ENCODE data around the gene NANP.
"Not testable (repeated sequence)": the region's sequence is repeated elsewhere in the genome, so short reads cannot be mapped to it uniquely, and the experiment has no call there.

The NANP gene

GRCh38 chr20:25637247-25637646, 13.4 kb upstream of the NANP start:
- H3K79me2 ChIP-seq (ENCODE audit: insufficient read depth, low read depth), result no peaks in the 10 kb centered on the region
- H3K36me3 ChIP-seq (ENCODE audit: insufficient read depth), result no peaks in the 10 kb centered on the region
- H3K4me3 ChIP-seq (IDR thresholded peaks at IDR 0.05; ENCODE audit: insufficient read depth, low read depth, low read length), result no peak overlapping the region
- no peak overlapping the region for H3K27ac ChIP-seq
- H3K4me1 ChIP-seq (ENCODE audit: low read depth, poor library complexity, severe bottlenecking), result no peaks in the 10 kb centered on the region
- H3K27me3 ChIP-seq (ENCODE audit: insufficient read depth, low read depth), result no peaks in the 10 kb centered on the region
- no peak overlapping the region for H3K9ac ChIP-seq
- no peak for TF ChIP-seq CTCF (conservative IDR thresholded peaks at IDR 0.05; ENCODE audit: low read depth, low read length)
- no peak overlapping the region for H3K4me2 ChIP-seq
- no peaks in the 10 kb centered on the region for H4K20me1 ChIP-seq (ENCODE audit: insufficient read depth)
- H2AFZ ChIP-seq (ENCODE audit: low read depth), result no peak overlapping the region

GRCh38 chr20:25632940-25633790, 9.4 kb upstream of the NANP start:
- H2AFZ ChIP-seq (ENCODE audit: low read depth), result no peak overlapping the region
- no peaks in the 10 kb centered on the region for H3K27me3 ChIP-seq (ENCODE audit: insufficient read depth, low read depth)
- H3K27ac ChIP-seq, result no peak overlapping the region
- H3K4me1 ChIP-seq (ENCODE audit: low read depth, poor library complexity, severe bottlenecking), result no peaks in the 10 kb centered on the region
- no peak overlapping the region for H3K4me3 ChIP-seq (IDR thresholded peaks at IDR 0.05; ENCODE audit: insufficient read depth, low read depth, low read length)
- no peak overlapping the region for H3K4me2 ChIP-seq
- H3K36me3 ChIP-seq (ENCODE audit: insufficient read depth), result no peaks in the 10 kb centered on the region
- no peak overlapping the region for H3K9ac ChIP-seq
- no peak for TF ChIP-seq CTCF (conservative IDR thresholded peaks at IDR 0.05; ENCODE audit: low read depth, low read length)
- no peaks in the 10 kb centered on the region for H3K79me2 ChIP-seq (ENCODE audit: insufficient read depth, low read depth)
- no peaks in the 10 kb centered on the region for H4K20me1 ChIP-seq (ENCODE audit: insufficient read depth)

- H3K27ac ChIP-seq; H4K20me1 ChIP-seq (ENCODE audit: insufficient read depth); H3K27me3 ChIP-seq (ENCODE audit: insufficient read depth, low read depth); H3K79me2 ChIP-seq (ENCODE audit: insufficient read depth, low read depth); H3K4me3 ChIP-seq (IDR thresholded peaks at IDR 0.05; ENCODE audit: insufficient read depth, low read depth, low read length); H3K4me1 ChIP-seq (ENCODE audit: low read depth, poor library complexity, severe bottlenecking); H3K36me3 ChIP-seq (ENCODE audit: insufficient read depth); H3K4me2 ChIP-seq; H3K9ac ChIP-seq; H2AFZ ChIP-seq (ENCODE audit: low read depth): not testable (repeated sequence)
Measured at GRCh38 chr20:25630615-25631014, 6.8 kb upstream of the NANP start.

GRCh38 chr20:25629816-25630499, 6.1 kb upstream of the NANP start:
- Histone ChIP-seq H4K20me1 (ENCODE audit: insufficient read depth) (no peaks in the 10 kb centered on the region), H3K9ac (no peak overlapping the region), H3K79me2 (ENCODE audit: insufficient read depth, low read depth) (no peaks in the 10 kb centered on the region), H3K27me3 (ENCODE audit: insufficient read depth, low read depth) (no peaks in the 10 kb centered on the region), H2AFZ (ENCODE audit: low read depth) (no peak overlapping the region), H3K27ac (no peak overlapping the region), H3K4me1 (ENCODE audit: low read depth, poor library complexity, severe bottlenecking) (no peaks in the 10 kb centered on the region), H3K36me3 (ENCODE audit: insufficient read depth) (no peaks in the 10 kb centered on the region), H3K4me2 (no peak overlapping the region), H3K4me3 (IDR thresholded peaks at IDR 0.05; ENCODE audit: insufficient read depth, low read depth, low read length) (no peak overlapping the region)
- TF ChIP-seq CTCF (conservative IDR thresholded peaks at IDR 0.05; ENCODE audit: low read depth, low read length), result no peak

GRCh38 chr20:25626779-25627178, 3.0 kb upstream of the NANP start:
- Histone ChIP-seq H3K4me2 (no peak overlapping the region), H3K79me2 (ENCODE audit: insufficient read depth, low read depth) (no peaks in the 10 kb centered on the region), H4K20me1 (ENCODE audit: insufficient read depth) (no peaks in the 10 kb centered on the region), H2AFZ (ENCODE audit: low read depth) (no peak overlapping the region), H3K4me1 (ENCODE audit: low read depth, poor library complexity, severe bottlenecking) (no peaks in the 10 kb centered on the region), H3K27ac (no peak overlapping the region), H3K36me3 (ENCODE audit: insufficient read depth) (no peaks in the 10 kb centered on the region), H3K9ac (no peak overlapping the region), H3K4me3 (IDR thresholded peaks at IDR 0.05; ENCODE audit: insufficient read depth, low read depth, low read length) (no peak overlapping the region), H3K27me3 (ENCODE audit: insufficient read depth, low read depth) (no peaks in the 10 kb centered on the region)
- TF ChIP-seq CTCF (conservative IDR thresholded peaks at IDR 0.05; ENCODE audit: low read depth, low read length), result no peak
